ENCODE data around the gene MYL10.

- TF ChIP-seq POLR2AphosphoS5 (IDR thresholded peaks at IDR 0.05) (no peak), POLR2A (IDR thresholded peaks at IDR 0.05) (no peak), CTCF (IDR thresholded peaks at IDR 0.05) (no peak)
Observed at GRCh38 chr7:101598986-101599771, 29.9 kb downstream of the MYL10 start.

All from transverse colon (tissue), 4 donors.